Activated T-helper 2 cell treated with anti-CD3 and anti-CD28 coated beads, Interferon-gamma antibody, Interleukin-2, Interleukin-4, amounts not matched to agents 10 μg/mL and 5 μg/mL and 100 μg/mL, durations not matched to agents 14 hours and 24 hours and 36 hours (primary cell): ENCODE measurements around the gene SMYD3. TPM values are rescaled to one million over a fixed set of nuclear protein-coding genes. Genes with fewer than 3 reads are reported as not detected.

Experiments used
- DNase-seq: peaks from one replicate; pipeline ENCODE4 v3.0.0; 2021; ENCODE audit warnings: low spot score
- H3K27ac Mint-ChIP-seq: one replicate; pipeline ENCODE4 v1.8.0; 2021; ENCODE audit warnings: mixed read lengths
- H3K27me3 Mint-ChIP-seq: one replicate; pipeline ENCODE4 v1.8.0; 2021; ENCODE audit warnings: low read depth, mixed read lengths
- H3K36me3 Mint-ChIP-seq: one replicate; pipeline ENCODE4 v1.8.0; 2021; ENCODE audit warnings: low read depth, mixed read lengths
- H3K4me1 Mint-ChIP-seq: one replicate; pipeline ENCODE4 v1.8.0; 2021; ENCODE audit warnings: low read depth, mixed read lengths
- H3K4me3 Mint-ChIP-seq: one replicate; pipeline ENCODE4 v1.8.0; 2021; ENCODE audit warnings: low read depth, mild to moderate bottlenecking, moderate library complexity, mixed read lengths
- H3K9me3 Mint-ChIP-seq: one replicate; pipeline ENCODE4 v1.8.0; 2021; ENCODE audit warnings: mixed read lengths
- intact Hi-C: fragments of 100-400 bp; cut with micrococcal nuclease; formaldehyde crosslinking; loops from one replicate; pipeline ENCODE4 v1.15.1; 2023
- total RNA-seq: library from RNA; stranded (reverse); gene quantifications from 2 replicates; pipeline ENCODE4 v1.2.3, GENCODE V29; 2022

The SMYD3 gene
- total RNA-seq, 1 donor from 2014 or later: 24.1 TPM

DNA sequence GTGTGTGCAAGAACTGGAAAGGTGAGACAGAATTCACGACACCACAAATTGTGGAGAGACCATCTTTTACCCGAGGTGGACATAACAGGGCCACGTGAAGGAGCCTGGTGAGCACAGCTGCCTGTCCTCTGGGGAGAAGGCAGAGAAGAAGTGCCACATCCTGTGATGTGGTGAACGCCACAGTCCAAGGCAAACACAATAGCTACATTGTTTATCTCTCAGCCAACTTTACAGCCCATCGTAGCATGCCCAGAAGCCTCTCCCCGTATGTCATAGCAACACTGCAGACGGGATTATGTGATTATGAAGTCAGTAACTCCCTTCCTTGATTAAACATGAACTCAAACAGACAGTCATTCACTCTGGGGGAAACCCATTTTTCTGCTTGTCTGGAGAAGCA lies 612.2 kb downstream of the SMYD3 start:
- no peak overlapping the region for H3K4me3 Mint-ChIP-seq
- H3K27ac Mint-ChIP-seq: no peak overlapping the region
- H3K4me1 Mint-ChIP-seq: no peaks in the 10 kb centered on the region
- no peak for DNase-seq
- no peaks in the 10 kb centered on the region for H3K36me3 Mint-ChIP-seq
- H3K27me3 Mint-ChIP-seq: no peaks in the 10 kb centered on the region
- intact Hi-C loops: no loop called here
- peaks cover 23% of the 10 kb centered on the region for H3K9me3 Mint-ChIP-seq

DNA sequence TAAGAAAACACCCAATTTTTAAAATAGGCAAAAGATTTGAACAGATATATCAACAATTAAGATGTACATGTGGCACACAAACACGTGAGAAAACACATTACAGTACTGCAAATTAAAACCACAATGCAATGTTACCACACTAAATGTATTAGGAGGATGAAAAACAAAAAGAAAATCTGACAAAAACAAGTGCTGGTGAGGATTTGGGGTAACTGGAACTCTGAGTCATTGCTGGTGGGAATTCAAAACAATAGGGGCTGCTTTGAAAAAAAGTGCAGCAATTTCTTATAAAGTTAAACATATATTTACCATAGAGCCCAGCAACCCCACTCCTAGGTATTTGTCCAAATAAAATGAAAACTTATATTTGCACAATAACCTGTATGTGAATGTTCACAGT lies 614.1 kb downstream of the SMYD3 start:
- H3K9me3 Mint-ChIP-seq: peaks cover 23% of the 10 kb centered on the region

DNA sequence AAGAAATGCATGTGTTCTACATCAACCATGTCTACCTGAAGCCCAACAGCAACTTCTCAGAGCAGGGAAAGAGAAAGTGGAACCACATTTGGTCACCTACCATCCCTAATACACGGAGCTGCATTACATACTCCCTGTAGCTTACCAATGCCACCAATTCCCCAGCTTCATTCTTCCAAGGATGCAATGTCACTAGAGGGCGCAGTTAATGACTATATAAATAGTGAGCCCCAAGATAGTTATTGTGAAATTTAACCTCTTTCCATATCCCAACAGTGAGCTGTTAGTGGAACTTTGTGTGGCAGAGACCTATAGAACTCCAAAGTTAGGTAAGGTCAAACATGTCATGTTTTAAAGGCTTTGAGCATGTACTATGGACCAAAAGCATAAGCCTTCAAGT lies 618.3 kb downstream of the SMYD3 start:
- H3K4me3 Mint-ChIP-seq: no peak overlapping the region
- no peaks in the 10 kb centered on the region for H3K27me3 Mint-ChIP-seq
- intact Hi-C loops: loop anchor here (1.0 kb wide), 1 partner anchor 114 kb away; no protein-coding TSS in a partner anchor
- no peak for DNase-seq
- peaks cover 27% of the 10 kb centered on the region for H3K9me3 Mint-ChIP-seq
- H3K36me3 Mint-ChIP-seq: no peaks in the 10 kb centered on the region
- H3K27ac Mint-ChIP-seq: no peak overlapping the region
- no peaks in the 10 kb centered on the region for H3K4me1 Mint-ChIP-seq

More for the DNA sequence above, 614.1 kb downstream of the SMYD3 start:
- Mint-ChIP-seq H3K4me3 (no peak overlapping the region), H3K27me3 (no peaks in the 10 kb centered on the region), H3K36me3 (no peaks in the 10 kb centered on the region), H3K4me1 (no peaks in the 10 kb centered on the region), H3K27ac (no peak overlapping the region)
- intact Hi-C loops: no loop called here
- no peak for DNase-seq

DNA sequence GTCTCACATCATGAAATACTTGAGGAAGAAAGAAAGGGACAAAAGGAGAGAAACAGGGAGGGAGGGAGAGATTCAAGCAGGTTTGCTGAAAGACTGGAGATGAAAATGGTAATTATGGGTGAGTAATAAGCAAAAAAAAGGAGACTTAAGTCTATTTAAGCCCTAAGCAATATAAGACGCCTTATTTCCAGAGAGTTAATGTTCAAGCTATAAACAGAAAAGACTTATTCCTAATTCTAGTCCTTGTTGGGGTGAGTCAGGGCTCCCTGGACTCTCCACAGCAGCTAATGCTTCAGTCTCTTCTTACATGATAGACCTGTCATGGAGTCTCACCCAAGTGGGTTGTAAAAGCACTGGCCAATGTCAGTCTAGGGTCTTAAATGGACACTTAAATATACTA lies 619.2 kb downstream of the SMYD3 start:
- DNase-seq: no peak
- Mint-ChIP-seq H3K4me1 (no peaks in the 10 kb centered on the region), H3K27ac (no peak overlapping the region), H3K36me3 (no peaks in the 10 kb centered on the region), H3K27me3 (no peaks in the 10 kb centered on the region), H3K9me3 (peaks cover 18% of the 10 kb centered on the region), H3K4me3 (no peak overlapping the region)
- intact Hi-C loops: no loop called here

DNA sequence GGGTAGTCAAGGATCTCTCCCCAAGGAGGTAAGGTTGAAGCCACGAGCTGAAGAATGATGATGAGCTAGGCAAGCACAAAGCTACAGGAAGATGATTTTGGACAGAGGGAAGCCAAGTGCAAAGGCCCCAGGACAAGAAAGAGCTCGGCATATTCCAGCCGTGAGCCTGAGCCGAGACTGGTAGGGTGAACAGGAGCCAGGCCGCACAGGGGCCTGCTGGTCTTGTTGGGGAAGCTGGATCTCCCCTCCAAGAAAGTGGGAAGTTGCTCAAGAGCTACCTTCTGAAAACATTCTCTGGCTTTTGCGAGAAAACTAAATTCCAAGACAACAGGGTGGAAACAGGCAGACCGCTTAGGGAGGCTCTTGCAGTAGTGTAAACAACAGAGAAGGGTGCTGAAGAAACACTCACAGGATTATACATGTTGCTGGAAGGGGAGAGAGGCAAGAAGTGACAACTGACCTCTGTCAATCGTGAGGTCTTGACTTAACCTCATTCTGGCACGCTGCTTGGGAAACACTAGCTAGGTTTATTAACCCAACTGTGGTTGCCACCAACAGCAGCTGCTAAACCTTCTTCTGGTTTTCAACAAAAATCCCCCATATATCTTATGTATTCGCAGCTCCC lies 625.2 kb downstream of the SMYD3 start:
- no peaks in the 10 kb centered on the region for H3K36me3 Mint-ChIP-seq
- no peaks in the 10 kb centered on the region for H3K27me3 Mint-ChIP-seq
- DNase-seq: no peak
- H3K4me3 Mint-ChIP-seq: no peak overlapping the region
- H3K27ac Mint-ChIP-seq: no peak overlapping the region
- intact Hi-C loops: no loop called here
- peaks cover 5% of the 10 kb centered on the region for H3K9me3 Mint-ChIP-seq
- H3K4me1 Mint-ChIP-seq: no peaks in the 10 kb centered on the region

DNA sequence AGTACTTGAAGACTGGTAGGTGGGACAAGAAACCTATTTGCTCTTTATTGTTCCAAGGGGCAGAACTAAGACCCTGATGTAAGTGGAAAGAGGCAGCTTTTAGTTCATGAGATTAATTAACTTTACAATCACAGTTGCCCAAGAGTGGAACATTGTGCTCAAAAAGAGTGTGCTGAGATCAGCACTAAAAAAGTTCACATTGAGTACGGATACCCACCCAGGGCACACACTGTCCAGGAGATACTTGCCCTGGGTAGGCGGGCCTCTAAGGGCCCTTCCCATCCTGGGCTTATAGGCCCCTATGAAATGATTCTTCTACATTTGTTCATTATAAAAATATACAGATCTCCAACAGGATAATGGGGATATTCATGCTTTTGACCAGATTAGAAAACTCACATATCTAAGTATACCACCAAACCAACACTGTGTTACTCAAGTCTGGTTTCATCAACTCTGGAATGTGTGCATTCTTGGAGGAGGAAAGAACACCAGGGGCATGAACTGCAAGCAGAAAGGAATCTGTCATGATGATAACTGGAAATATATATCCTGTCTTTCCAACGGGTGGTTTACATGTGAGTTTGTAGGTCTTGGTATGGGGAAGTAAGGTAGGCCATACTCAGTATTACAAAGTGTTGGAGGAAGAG lies 626.2 kb downstream of the SMYD3 start:
- H3K4me3 Mint-ChIP-seq: no peak overlapping the region
- no peak overlapping the region for H3K27ac Mint-ChIP-seq
- no peaks in the 10 kb centered on the region for H3K4me1 Mint-ChIP-seq
- no peaks in the 10 kb centered on the region for H3K36me3 Mint-ChIP-seq
- intact Hi-C loops: no loop called here
- peaks cover 5% of the 10 kb centered on the region for H3K9me3 Mint-ChIP-seq
- no peaks in the 10 kb centered on the region for H3K27me3 Mint-ChIP-seq
- no peak for DNase-seq

DNA sequence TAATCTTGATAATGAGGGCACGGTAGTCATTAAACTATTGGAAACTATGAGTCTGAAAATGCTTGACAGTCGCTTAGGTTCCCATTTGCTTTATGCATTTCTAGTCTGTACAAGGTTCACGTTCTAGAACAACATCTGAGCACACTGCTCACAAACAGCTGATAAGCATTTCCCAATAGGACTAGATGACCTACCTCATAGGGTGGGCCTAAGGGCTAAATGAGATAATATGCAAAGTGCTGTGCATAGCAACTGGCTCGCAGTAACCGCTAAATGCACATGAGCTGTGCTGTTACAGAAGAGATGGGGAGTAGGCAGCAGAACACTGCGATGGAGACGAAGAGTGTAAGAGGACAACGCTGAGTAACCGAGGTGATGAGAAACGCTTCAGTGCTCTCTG lies 628.0 kb downstream of the SMYD3 start:
- H3K4me1 Mint-ChIP-seq: no peaks in the 10 kb centered on the region
- no peak for DNase-seq
- peaks cover 2% of the 10 kb centered on the region for H3K9me3 Mint-ChIP-seq
- no peak overlapping the region for H3K4me3 Mint-ChIP-seq
- H3K27me3 Mint-ChIP-seq: no peaks in the 10 kb centered on the region
- no peak overlapping the region for H3K27ac Mint-ChIP-seq
- intact Hi-C loops: no loop called here
- no peaks in the 10 kb centered on the region for H3K36me3 Mint-ChIP-seq

DNA sequence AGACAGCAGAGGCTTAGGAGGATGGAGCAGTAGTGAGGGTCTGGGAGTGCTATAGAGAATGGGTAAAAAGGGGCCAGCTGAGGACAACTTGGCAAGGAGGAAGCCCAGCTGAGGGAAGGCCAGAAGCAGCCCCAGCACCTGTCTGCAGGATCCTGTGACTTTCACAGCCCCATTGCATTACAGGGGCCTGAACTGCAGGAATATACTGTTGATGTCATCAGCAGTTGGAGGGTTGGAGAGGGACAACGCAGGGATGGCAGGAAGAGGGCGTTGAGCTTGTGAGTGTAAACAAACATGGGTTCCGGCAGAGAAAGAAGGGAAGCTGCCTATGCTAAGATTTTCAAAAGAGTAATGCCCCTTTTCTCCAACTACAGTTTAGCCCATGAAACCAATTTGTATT lies 628.5 kb downstream of the SMYD3 start:
- no peak for DNase-seq
- Mint-ChIP-seq H3K27ac (no peak overlapping the region), H3K27me3 (no peaks in the 10 kb centered on the region), H3K36me3 (no peaks in the 10 kb centered on the region), H3K4me1 (no peaks in the 10 kb centered on the region), H3K4me3 (no peak overlapping the region), H3K9me3 (no peaks in the 10 kb centered on the region)
- intact Hi-C loops: no loop called here

DNA sequence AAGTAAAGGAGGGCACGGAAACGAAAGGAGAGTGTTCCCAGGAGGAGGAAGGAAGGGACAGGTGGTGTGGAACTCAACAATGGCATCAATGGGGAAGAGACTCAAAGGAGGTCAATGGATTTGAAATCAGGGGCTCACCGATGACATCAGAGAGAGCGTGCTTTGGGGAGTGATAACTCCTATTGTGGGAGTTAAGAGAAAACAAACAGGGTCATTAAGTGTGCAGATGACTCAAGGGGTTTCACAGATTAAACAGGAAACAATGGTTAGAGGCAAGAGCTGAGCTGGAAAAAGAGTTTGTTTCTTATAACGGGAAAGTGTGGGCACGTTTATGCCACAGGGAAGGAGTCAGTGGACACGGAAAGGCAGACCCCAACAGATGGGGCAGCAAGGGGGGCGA lies 629.1 kb downstream of the SMYD3 start:
- Mint-ChIP-seq H3K9me3 (no peaks in the 10 kb centered on the region), H3K36me3 (no peaks in the 10 kb centered on the region), H3K27ac (no peak overlapping the region), H3K4me3 (no peak overlapping the region), H3K4me1 (no peaks in the 10 kb centered on the region), H3K27me3 (no peaks in the 10 kb centered on the region)
- intact Hi-C loops: no loop called here
- DNase-seq: no peak

DNA sequence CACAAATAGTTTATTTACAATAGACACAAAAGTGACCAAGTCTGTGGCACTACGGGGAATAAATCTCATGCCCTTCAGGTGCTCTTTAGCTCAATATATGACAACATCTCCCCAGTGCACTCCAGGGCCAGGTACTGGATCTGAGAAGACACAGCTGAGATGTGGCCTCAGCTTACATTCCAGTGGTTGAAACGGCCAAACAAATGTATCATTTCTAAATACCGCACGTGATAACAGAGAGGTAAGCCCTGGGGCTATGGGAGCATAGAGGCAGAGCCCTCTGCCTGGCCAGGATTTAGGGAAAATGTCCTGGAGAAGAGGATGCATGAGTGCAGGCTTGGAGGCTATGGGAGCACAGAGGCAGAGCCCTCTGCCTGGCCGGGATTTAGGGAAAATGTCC lies 630.5 kb downstream of the SMYD3 start:
- Mint-ChIP-seq H3K4me3 (no peak overlapping the region), H3K9me3 (no peaks in the 10 kb centered on the region), H3K4me1 (no peaks in the 10 kb centered on the region), H3K27ac (no peak overlapping the region), H3K27me3 (no peaks in the 10 kb centered on the region), H3K36me3 (no peaks in the 10 kb centered on the region)
- DNase-seq: no peak
- intact Hi-C loops: no loop called here

DNA sequence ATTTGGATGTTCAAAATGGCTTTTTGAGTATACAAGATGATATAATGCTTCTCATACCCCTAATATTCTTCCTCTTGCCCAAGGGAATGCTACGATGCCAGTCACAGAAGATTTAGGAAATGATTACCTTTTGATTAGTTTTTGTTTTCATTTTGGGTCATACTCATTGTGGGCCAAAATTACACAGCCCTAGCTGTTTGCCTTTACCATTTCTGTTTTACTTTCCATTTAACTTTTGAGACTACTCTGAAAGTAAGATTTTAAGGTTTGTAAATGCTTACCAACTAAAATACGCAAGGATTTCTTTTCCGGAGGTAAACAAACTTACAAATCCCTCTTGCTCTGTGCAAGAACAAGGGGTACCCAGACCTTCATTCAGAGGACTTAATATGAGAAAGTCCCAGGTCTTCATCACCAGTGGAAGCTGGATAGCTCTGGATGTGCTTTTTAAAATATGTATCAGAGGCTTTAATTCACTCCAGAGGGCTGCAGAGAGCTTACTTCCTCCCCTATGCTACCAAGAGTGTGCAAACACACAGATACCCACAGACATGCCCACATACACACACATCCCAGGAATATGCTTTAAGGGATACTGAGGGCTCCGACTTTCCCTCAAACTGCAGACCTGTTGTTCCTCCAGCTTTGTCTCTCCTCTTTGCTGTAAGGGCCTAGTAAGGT lies 631.4 kb downstream of the SMYD3 start:
- no peaks in the 10 kb centered on the region for H3K4me1 Mint-ChIP-seq
- intact Hi-C loops: no loop called here
- no peaks in the 10 kb centered on the region for H3K36me3 Mint-ChIP-seq
- H3K27me3 Mint-ChIP-seq: no peaks in the 10 kb centered on the region
- H3K27ac Mint-ChIP-seq: no peak overlapping the region
- DNase-seq: no peak
- H3K9me3 Mint-ChIP-seq: no peaks in the 10 kb centered on the region
- no peak overlapping the region for H3K4me3 Mint-ChIP-seq

DNA sequence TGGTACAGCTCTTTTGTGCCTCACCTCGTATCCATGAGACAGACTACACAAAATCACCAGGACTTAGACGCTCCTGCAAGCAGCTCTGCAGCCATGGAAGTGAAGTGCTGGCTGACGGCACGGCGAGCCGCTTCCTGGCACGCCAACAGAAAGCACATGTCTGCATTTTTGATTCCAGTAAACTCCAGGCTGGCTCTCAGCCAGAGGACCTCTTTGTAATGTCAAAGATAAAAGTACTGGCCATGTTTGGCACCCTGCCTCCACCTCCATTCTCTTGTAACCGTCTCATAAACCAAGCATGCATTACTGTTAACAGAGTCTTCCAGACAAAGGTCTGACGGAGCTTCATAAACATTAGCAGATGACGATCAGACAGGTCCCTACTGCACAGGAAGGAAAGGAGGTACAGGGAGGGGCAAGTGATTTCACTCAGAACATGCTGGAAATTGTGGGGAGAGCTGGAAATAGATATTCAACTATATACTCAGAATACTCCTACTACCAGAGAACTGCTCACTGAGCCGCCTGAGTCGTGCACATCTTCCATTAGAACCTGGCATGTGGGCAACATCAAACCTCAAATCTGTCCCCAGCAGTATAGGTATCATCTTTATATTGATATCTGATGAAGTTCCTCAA lies 632.0 kb downstream of the SMYD3 start:
- H3K27ac Mint-ChIP-seq: no peak overlapping the region
- H3K4me1 Mint-ChIP-seq: no peaks in the 10 kb centered on the region
- intact Hi-C loops: no loop called here
- no peaks in the 10 kb centered on the region for H3K9me3 Mint-ChIP-seq
- no peaks in the 10 kb centered on the region for H3K36me3 Mint-ChIP-seq
- H3K4me3 Mint-ChIP-seq: no peak overlapping the region
- H3K27me3 Mint-ChIP-seq: no peaks in the 10 kb centered on the region
- no peak for DNase-seq
